ENCODE data around the gene SSBP3. TPM values are rescaled to one million over a fixed set of nuclear protein-coding genes. Genes with fewer than 3 reads are reported as not detected.
"Not testable (repeated sequence)": the region's sequence is repeated elsewhere in the genome, so short reads cannot be mapped to it uniquely, and the experiment has no call there.

The SSBP3 gene
- total RNA-seq, 1 donor from 2014 or later = 6.6 TPM

DNA sequence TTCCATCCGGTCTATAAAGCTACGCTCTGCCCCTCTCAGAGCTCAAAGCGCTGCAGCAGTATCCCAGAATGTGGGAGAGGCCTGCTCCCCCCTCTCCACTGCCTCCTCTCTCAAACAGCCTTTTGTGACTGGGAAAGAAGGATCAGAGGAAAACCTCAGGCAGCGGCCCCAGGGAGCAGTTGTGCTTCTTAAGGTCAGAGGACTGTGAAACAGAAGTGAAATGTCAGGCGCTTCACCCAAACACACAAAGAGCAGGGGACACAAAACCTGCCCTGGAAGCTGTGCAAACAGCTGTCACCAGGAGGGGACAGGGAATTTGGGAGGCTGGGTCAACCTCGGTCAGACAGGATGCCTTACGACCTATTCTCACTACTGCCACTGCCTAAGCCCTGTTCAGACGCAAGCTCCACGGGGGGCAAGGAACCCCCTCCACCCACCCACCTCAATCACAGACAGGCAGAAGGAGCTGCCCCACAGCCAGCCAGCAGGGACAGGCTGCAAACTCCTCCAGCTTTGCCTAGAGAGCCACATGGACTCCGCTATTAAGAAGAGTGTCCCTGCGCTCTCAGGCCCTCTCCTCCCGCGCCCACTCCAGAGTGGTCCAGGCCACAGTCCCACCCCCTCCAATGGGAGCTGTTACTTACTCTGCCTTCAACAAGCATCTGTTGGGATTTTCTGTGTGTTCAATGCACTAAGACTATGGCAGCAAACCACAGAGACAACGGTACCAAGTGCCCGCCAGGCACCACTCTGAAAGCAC is 14.6 kb downstream of the SSBP3 start:
- no peak for DNase-seq

- no peak for DNase-seq
Observed at GRCh38 chr1:54390655-54391054, 15.5 kb downstream of the SSBP3 start.

- not testable (repeated sequence) for DNase-seq
Observed at GRCh38 chr1:54389608-54390007, 16.6 kb downstream of the SSBP3 start.

DNA sequence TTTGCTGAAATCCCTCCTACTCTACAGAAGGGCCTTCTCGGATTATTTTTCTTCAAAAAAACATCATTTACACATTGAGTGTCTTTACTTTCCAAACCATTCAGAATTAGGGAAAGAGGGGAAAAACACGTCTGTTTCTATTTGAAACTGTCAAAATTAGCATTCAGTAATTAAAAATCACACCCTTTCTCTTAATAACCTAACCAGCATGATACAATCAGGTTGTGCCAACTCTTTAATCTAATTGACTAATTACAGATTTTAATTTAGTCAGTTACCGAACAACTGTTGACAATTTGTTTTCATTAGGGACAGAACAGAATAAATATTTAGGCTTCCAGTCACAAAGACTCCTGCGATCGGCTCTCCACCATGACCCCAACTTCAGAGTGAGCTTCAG is 18.8 kb downstream of the SSBP3 start:
- no peak for DNase-seq

DNA sequence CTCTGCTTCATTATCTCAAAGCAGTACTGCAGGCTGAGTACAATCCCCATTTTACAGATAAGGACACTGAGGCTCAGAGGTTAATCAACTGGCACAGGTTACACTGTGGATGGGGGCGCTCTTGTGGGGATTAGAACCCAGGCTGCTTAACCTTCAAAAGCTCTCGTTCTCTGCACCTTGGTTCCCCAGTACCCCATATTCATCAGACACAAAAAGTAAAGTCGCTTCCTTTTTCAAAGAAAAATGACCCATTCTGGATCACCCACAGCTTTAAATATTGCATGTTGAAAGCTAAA is 20.5 kb downstream of the SSBP3 start:
- DNase-seq = no peak

DNA sequence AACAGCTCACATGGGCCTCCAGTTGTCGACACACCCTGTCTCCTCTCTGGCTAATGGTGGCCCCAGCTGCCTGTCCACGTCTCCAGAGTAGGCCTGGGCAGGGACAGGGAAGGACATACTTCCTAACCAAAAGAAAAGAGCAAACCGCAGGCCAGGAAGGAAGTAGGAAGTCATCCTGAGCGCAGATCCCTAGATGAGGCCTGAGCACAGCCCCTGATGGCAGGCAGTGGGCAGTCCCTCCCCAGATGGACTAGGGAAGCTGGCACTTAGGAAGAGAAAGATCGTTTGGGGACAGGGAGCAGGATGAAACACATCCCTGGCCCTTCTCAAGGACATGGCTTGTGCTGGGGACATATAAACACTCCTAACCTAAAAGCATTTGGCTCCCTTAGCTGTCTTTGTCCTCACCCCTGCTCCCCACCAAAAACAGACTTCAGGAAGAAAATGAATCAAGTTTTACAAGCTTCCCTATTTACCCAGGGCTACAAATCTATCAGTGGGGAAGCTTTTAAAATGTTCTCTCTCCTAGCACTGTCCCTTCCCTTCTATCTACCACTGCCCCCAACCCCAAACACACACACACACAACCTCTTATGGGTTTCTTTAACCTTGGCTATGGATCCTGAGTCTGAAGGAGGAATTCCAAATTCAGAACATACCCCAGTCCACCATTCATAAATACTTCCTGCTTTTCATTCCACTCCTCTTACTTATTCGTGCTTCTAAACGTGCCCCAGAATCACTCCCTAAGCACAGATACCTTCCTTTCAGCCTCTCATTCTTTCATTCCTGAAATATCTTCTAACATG is 21.1 kb downstream of the SSBP3 start:
- DNase-seq = peak; percentile 32

DNA sequence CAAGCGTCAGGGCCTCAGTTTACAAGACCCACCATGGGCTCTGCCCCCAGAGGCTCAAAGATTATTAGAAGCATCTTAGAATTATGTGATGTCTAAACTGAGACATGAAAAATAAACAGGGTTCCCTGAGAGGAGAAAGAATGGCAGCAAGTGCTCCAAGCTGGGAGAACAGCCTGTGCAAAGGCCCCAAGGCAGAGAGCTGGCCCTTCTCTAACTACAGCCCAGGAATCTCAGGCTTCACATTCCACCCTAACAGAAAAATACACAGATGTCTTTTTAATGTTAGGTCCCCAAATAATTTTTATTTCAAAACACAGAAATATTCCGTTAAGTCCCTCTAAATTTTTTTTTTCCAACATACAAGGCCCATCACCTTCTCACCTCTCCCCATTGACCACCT is 21.7 kb downstream of the SSBP3 start:
- DNase-seq = no peak

DNA sequence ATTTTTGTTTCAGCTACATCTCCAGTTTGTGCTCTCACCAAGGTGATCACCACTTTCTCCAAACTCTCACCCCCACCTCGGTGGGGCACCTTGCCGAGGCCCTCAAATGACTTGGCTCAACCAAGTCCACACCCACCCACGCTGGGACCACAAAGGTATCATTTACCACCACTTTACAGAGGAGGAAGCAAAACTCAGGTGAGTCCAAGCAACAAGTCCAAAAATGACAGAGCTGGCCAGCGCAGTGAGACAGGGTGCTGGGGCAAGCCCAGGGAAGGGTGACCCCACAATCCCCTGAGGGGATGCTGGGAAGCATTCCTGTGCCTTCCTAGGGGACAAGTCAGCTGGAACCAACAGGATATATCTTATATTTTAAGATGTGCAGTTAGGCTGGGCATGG is 24.7 kb downstream of the SSBP3 start:
- no peak for DNase-seq

GRCh38 chr1:54380290-54380882 is 25.8 kb downstream of the SSBP3 start:
- no peak for DNase-seq

- no peak for DNase-seq
Observed at GRCh38 chr1:54379555-54380289, 26.5 kb downstream of the SSBP3 start.

- no peak for DNase-seq
Observed at GRCh38 chr1:54378874-54379554, 27.2 kb downstream of the SSBP3 start.

DNA sequence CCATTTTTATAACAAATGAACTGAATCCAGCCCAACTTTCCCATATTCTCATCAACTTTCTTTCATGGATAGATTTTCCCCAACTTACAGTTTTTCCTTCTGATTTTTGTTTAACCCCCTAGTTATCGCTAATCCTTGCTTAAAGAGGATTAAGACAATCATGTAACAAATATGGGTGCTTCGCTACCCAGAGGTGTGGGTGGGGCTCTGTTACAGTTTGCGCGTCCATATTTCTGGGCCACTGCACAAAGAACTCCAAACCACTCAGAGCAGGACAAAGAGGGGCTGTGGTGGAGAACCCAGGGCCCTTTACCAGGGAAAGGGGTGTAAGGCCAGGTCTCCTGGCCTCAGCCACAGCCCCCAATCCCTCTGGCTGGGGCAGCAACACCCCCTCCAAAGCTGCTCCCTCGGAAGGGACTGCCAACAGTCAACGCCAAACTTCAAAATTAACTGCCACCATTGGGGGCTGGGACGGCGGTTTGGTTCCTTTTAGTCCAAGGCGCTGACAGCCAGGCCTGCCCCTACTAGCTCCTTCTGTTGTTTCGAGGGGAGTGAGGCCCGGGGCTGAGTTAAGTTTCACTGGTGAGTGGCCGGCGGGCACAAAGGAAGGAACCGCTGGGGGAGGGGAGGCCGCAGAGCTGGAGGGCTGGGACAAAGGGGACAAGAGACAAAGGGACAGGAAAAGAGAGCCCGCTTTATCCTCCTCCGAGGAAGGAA is 27.9 kb downstream of the SSBP3 start:
- DNase-seq = no peak

DNA sequence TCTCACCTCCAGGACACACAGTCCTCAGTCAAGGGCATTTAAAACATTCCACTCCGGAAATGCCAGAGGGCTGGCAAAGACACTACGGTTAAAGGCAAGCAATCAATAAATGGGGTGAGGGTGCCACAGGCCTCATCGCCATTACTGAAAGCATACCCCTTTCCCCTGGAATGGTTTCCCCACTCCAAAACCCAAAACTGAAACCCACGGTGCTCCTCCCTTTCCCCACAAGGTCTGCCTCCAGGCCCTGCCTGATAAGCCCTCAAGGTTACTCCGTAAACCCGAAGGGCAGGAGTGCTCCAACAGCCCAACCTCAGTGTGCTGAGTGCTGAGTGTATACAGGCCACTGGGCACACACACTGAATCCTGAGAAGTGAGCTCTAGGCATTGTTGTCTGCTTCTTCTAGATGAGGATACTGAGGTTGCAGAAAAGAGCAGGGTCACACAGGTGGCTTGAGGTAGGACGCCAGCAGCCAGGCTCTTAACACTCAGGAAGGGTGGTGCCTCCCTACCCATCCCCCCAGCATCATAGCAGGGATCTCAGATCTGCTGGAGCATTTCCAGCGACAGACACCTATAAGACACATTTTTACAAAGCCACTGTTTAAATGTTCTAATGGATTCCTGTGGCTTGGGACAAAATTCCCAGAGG is 29.0 kb downstream of the SSBP3 start:
- no peak for DNase-seq

DNA sequence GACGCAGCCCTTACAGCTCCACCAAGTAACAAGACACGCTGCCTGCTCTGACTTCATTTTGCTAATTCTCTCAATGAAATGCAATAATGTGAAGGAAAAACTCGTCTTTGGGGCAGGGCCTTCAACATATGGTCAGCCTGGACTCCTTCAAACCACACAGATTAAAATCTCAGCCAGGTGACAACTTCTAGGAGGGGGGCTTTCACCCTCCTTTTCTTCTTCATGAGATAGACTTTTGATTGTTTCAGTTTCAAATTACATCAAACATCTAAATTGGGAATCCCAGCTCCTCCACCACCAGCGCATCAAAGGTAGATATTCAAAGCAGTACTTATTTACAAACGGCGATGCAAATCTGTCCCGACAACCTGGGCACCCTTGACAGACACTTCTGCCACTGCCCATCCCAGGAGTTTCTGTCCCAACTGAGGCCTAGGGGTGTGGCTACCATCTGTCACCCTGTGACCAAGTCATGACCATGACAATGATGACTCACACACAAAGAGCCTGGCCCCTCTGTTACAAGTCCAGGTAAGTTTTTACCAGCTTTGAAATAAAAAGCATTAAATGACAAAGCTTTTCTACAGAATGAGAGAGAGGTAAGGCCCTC is 29.7 kb downstream of the SSBP3 start:
- DNase-seq = no peak

- DNase-seq = no peak
Observed at GRCh38 chr1:54375712-54376429, 30.3 kb downstream of the SSBP3 start.

GRCh38 chr1:54375298-54375697 is 30.9 kb downstream of the SSBP3 start:
- DNase-seq = no peak

DNA sequence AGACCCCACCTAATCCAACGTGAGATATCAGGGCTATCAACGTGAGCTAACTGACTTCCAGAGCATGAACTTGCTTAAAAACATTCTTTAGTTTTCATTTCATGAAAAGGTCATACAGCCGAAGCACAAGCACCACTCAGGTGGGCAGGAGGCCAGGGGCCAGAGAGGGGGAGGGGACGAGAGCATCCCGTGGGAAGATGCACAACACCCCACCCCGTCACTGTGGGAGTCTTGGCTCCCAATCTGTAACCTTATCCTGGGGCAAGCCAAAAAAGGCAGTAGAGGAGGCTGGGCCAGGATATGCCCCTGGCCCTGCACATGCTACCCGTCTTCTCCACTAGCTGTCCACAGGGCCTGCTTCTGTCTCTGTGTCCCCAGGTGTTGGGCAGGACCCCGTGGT is 31.4 kb downstream of the SSBP3 start:
- DNase-seq = no peak

- DNase-seq = no peak
Observed at GRCh38 chr1:54372978-54373377, 33.2 kb downstream of the SSBP3 start.

- DNase-seq = no peak
Observed at GRCh38 chr1:54371942-54372275, 34.3 kb downstream of the SSBP3 start.

Data from dermis blood vessel endothelial cell (primary cell).